GM12891 (cell line): ENCODE measurements around the gene SUPT20HL1.

Source experiments
- POLR2AphosphoS5 ChIP-seq: IDR thresholded peaks from 2 replicates; pipeline ENCODE4 v1.6.1; 2011; ENCODE audit warnings: low read depth, low read length, control low read depth
- SPI1 ChIP-seq: IDR thresholded peaks from 2 replicates; pipeline ENCODE4 v1.6.1; 2011; ENCODE audit warnings: low read depth, low read length, control low read depth
- TAF1 ChIP-seq: IDR thresholded peaks from 2 replicates; pipeline ENCODE4 v1.6.1; 2011; ENCODE audit warnings: low read depth, low read length, control low read depth

GRCh38 chrX:24341795-24342194 is 18.6 kb upstream of the SUPT20HL1 start:
- TF ChIP-seq TAF1 (no peak), SPI1 (no peak), POLR2AphosphoS5 (no peak)
